GM21786 (cell line): ENCODE results near the gene COQ5.

Experiments
- ATAC-seq: cut with Tn5 transposase; IDR thresholded peaks from one replicate; pipeline ENCODE4 v1.9.1; 2021; ENCODE audit not compliant: unreplicated experiment

COQ5 gene

DNA sequence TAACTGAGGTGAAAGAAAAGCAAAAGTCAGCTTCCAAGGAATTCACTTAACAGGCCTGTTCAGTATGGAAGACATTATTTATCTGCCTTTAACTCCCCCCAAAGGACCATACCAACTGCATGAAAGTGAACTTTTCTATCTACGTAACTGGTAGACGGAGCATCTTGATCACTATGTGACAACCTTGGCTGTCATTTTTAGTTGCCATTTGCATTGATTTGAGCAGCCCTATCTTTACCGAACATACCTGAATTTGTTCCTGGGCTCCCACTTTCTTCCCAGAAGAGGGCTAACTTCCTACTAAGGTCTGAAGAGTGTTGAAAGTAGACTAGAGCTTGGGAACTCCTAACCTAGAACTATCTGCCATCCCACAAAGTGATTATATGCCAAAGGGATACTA lies 68.8 kb downstream of the COQ5 start:
- no peak for ATAC-seq

DNA sequence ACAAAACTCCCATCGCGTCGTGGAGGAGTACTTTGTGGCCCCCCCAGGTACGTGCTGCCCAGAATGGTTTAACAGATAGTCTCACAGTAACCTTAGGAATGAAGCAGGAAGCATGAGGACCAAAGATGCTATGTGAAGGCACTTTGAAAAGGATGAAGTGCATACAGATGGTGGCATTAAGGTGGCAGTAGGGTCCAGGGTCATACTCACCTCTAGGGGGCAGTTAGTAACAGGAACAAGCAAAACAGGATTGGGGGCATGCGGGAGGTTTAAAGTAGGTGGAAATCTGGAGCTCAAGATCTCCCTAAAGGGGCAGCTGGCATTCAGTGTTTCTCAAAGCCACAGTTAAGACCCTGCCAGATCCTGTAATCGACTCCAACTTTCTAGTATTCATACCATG lies 71.8 kb downstream of the COQ5 start:
- no peak for ATAC-seq

DNA sequence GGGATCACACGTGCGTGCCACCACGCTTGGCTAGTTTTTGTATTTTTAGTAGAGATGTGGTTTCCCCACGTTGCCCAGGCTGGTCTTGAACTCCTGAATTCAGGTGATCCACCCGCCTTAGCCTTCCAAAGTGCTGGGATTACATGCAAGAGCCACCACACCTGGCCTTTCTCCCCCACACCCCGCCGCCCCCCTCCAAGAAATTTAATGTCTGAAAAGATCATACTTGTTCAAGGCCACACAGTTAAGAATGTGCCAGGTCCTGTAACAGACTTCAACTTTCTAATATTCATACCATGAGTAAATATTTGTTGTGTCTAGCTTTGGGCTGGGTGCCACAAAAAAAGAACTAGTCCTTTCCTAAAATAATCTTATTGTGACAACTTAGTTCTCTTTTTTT lies 73.7 kb downstream of the COQ5 start:
- ATAC-seq, result no peak

DNA sequence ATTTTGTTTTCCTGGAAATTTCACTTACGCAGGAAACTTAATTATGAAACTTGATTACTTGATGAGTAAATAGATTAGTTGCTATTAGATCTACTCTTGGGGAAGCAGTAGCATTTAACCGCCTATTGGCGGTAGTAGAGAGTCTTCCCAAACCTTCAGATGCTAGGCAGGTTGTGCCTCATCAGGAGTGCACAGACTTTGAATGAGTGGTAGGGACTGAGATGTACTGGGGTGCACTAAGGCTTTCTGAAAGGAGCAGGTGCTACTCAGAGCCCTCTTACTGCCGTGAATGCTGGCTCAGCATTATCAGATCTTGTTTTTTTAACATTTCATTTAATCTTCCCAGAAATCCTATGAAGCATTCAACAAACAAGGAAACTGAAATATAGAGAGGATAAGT lies 75.0 kb downstream of the COQ5 start:
- ATAC-seq, result no peak
